GM23248 (cell line): ENCODE measurements around the gene DSC3. TPM values are rescaled to one million over a fixed set of nuclear protein-coding genes. Genes with fewer than 3 reads are reported as not detected.

ENCODE experiments used
- DNase-seq: peaks from one replicate; pipeline ENCODE4 v3.0.0-alpha.2; 2015
- H2AFZ ChIP-seq: fragments of 200-600 bp; sonication (generic); 2 replicates; pipeline ENCODE4 v1.6.1; 2016; ENCODE audit warnings: antibody characterized with exemption
- H3F3A ChIP-seq: fragments of 200-600 bp; sonication (generic); 2 replicates; pipeline ENCODE4 v1.6.1; 2016; ENCODE audit warnings: mild to moderate bottlenecking, antibody characterized with exemption, mixed run types; ENCODE audit not compliant: insufficient read depth
- H3K27ac ChIP-seq: fragments of 200-600 bp; sonication (generic); 2 replicates; pipeline ENCODE4 v1.5.1; 2016; ENCODE audit warnings: mild to moderate bottlenecking
- H3K27me3 ChIP-seq: fragments of 200-600 bp; sonication (generic); replicated peaks from 2 replicates; pipeline ENCODE4 v1.6.1; 2016; ENCODE audit warnings: mild to moderate bottlenecking; ENCODE audit not compliant: insufficient read depth
- H3K36me3 ChIP-seq: fragments of 200-600 bp; sonication (generic); 2 replicates; pipeline ENCODE4 v1.6.1; 2016; ENCODE audit warnings: low read depth, mild to moderate bottlenecking
- H3K4me1 ChIP-seq: fragments of 200-600 bp; sonication (generic); 2 replicates; pipeline ENCODE4 v1.6.1; 2016; ENCODE audit warnings: mild to moderate bottlenecking; ENCODE audit not compliant: insufficient read depth
- H3K4me2 ChIP-seq: fragments of 200-600 bp; sonication (generic); one replicate; pipeline ENCODE4 v1.6.1; 2016; ENCODE audit warnings: mild to moderate bottlenecking; ENCODE audit not compliant: unreplicated experiment
- H3K4me3 ChIP-seq: fragments of 200-600 bp; sonication (generic); 2 replicates; pipeline ENCODE4 v1.5.1; 2016; ENCODE audit warnings: mild to moderate bottlenecking
- H3K79me2 ChIP-seq: fragments of 200-600 bp; sonication (generic); 2 replicates; pipeline ENCODE4 v1.6.1; 2016; ENCODE audit warnings: mild to moderate bottlenecking; ENCODE audit not compliant: insufficient read depth
- H3K9ac ChIP-seq: fragments of 200-600 bp; sonication (generic); 2 replicates; pipeline ENCODE4 v1.6.1; 2016; ENCODE audit warnings: mild to moderate bottlenecking
- H3K9me2 ChIP-seq: fragments of 200-600 bp; sonication (generic); 2 replicates; pipeline ENCODE4 v1.6.1; 2016; ENCODE audit warnings: mixed run types, mild to moderate bottlenecking, moderate library complexity; ENCODE audit not compliant: insufficient read depth
- H3K9me3 ChIP-seq: fragments of 200-600 bp; sonication (generic); one replicate; pipeline ENCODE4 v1.6.1; 2017; ENCODE audit warnings: low read depth
- H4K20me1 ChIP-seq: fragments of 200-600 bp; sonication (generic); 2 replicates; pipeline ENCODE4 v1.6.0; 2016; ENCODE audit not compliant: insufficient read depth
- EZH2 ChIP-seq: fragments of 200-600 bp; sonication (generic); IDR thresholded peaks from 2 replicates; pipeline ENCODE4 v1.6.1; 2018; ENCODE audit warnings: antibody characterized with exemption, mild to moderate bottlenecking; ENCODE audit not compliant: insufficient read depth, poor library complexity, severe bottlenecking
- EZH2phosphoT487 ChIP-seq: fragments of 200-600 bp; sonication (generic); IDR thresholded peaks from 2 replicates; pipeline ENCODE4 v1.6.1; 2018; ENCODE audit warnings: antibody characterized with exemption, moderate library complexity, mild to moderate bottlenecking, low read depth; ENCODE audit not compliant: insufficient read depth
- WGBS, 2 experiments: methylation state at CpG; one replicate each; pipeline ENCODE4 v1.1.6; 2015 to 2017; ENCODE audit warnings: low lambda C conversion rate in 2 of 2, low coverage in 1 of 2; ENCODE audit errors: missing lambda C conversion rate in 2 of 2; 5-methylcytosine and 5-hydroxymethylcytosine counted together
- in situ Hi-C: fragments of 300-500 bp; cut with MboI; formaldehyde crosslinking; loops from 2 replicates; pipeline ENCODE4 v1.15.0; 2020
- polyA plus RNA-seq: library from polyadenylated mRNA; unstranded; fragments of >200 nt; fragmentation: Nextera tagmentation; extraction: Ambion mirVana; gene quantifications from 2 replicates; pipeline ENCODE4 v1.2.1, GENCODE V29; 2016
- total RNA-seq: library from RNA; depleted of rRNA; stranded (reverse); fragments of >200 nt; shearing (Covaris generic); gene quantifications from 2 replicates; pipeline ENCODE4 v1.2.3, GENCODE V29; 2014

The DSC3 gene
- total and polyA plus RNA-seq, 2 experiments from 2014 or later = not detected

DNA sequence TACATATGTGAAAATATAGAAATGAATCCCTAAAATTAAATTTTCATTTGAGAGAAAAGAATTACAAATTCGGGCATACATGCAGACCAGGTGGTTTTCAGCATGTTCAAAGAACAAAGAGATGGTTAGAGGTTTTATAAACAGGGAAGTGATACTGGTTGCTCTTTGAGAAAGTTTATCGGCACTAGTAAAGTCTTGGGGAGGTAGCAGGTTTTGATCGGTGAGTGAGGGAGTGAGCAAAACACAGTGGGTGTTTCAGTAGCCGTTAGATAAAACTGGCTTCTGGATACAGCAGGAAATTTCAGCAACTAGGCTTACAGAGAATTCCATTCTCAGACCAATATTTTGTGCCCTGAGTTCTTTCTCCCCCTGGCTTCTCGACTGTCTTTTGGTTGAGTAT, 51.1 kb downstream of the DSC3 start:
- Histone ChIP-seq H3K27ac (no peak overlapping the region), H3K9me3 (peaks cover 5% of the 10 kb centered on the region), H3K9ac (no peak overlapping the region), H3K4me2 (no peak overlapping the region), H3K9me2 (no peaks in the 10 kb centered on the region), H2AFZ (no peak overlapping the region), H3K27me3 (no peaks in the 10 kb centered on the region), H3K4me1 (no peaks in the 10 kb centered on the region), H3K79me2 (no peaks in the 10 kb centered on the region), H3K36me3 (no peaks in the 10 kb centered on the region), H4K20me1 (no peaks in the 10 kb centered on the region), H3K4me3 (no peak overlapping the region), H3F3A (no peaks in the 10 kb centered on the region)
- in situ Hi-C loops = no loop called here
- DNase-seq = no peak
- WGBS, 2 experiments = 30 to 33% methylated on average over 5 of the region's 5 CpGs
- TF ChIP-seq EZH2phosphoT487 = no peak
- no peak for TF ChIP-seq EZH2

DNA sequence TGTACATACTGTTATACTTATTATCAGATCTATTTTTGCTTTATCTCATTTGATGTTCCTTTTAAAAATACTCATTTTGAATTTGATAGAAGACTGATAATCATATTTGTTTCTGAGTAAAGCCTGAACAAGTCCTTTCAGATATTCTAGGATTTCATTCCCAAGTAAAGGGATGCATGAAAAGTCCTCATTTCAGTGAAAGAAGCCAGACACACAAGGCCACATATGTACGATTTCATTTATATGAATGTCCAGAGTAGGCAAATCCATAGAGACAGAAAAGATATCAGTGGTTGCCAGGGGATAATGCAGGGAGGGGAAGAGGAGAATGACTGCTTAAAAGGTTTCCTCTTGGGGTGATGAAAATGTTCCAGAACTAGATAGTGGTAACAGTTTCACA, 53.4 kb downstream of the DSC3 start:
- in situ Hi-C loops = no loop called here
- Histone ChIP-seq H3K27ac (no peak overlapping the region), H3K4me3 (no peak overlapping the region), H3K9me3 (peaks cover 5% of the 10 kb centered on the region), H3K4me2 (no peak overlapping the region), H3K27me3 (no peaks in the 10 kb centered on the region), H3F3A (no peaks in the 10 kb centered on the region), H3K79me2 (no peaks in the 10 kb centered on the region), H3K9me2 (no peaks in the 10 kb centered on the region), H2AFZ (no peak overlapping the region), H3K36me3 (no peaks in the 10 kb centered on the region), H3K4me1 (no peaks in the 10 kb centered on the region), H3K9ac (no peak overlapping the region), H4K20me1 (no peaks in the 10 kb centered on the region)
- no peak for TF ChIP-seq EZH2phosphoT487
- TF ChIP-seq EZH2 = no peak
- DNase-seq = no peak
- WGBS, 2 experiments = 3% methylated on average over 1 of the region's 1 CpG

DNA sequence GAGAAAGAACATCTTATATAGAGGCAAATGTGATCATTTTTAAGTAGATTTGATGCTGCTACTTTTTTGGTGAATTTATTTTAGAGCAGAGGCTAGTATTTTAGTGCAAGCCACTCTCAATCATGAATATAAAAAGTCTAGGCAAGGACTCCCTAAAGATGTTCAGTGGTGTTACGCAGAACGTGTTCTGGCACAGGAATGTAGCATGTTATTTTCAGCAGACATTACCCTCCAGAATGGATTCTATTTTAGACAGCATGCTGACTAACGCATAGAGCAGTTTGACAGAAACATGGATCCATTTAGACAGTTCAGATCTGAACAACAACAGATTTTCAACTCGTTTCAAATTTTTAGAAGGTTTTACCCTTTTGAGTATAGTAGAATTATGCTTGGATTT, 54.1 kb downstream of the DSC3 start:
- H3K27me3 ChIP-seq = no peaks in the 10 kb centered on the region
- 8 to 9% methylated on average over 4 of the region's 4 CpGs for WGBS, 2 experiments
- H3K4me1 ChIP-seq = no peaks in the 10 kb centered on the region
- H3K36me3 ChIP-seq = no peaks in the 10 kb centered on the region
- H2AFZ ChIP-seq = no peak overlapping the region
- no peaks in the 10 kb centered on the region for H3F3A ChIP-seq
- H3K9me3 ChIP-seq = peaks cover 2% of the 10 kb centered on the region
- H3K27ac ChIP-seq = no peak overlapping the region
- DNase-seq = no peak
- in situ Hi-C loops = no loop called here
- no peak overlapping the region for H3K9ac ChIP-seq
- TF ChIP-seq EZH2phosphoT487 = no peak
- no peak for TF ChIP-seq EZH2
- H3K9me2 ChIP-seq = no peaks in the 10 kb centered on the region
- no peak overlapping the region for H3K4me2 ChIP-seq
- no peaks in the 10 kb centered on the region for H3K79me2 ChIP-seq
- no peak overlapping the region for H3K4me3 ChIP-seq
- no peaks in the 10 kb centered on the region for H4K20me1 ChIP-seq

- TF ChIP-seq EZH2phosphoT487 = no peak
- no peak for TF ChIP-seq EZH2
- Histone ChIP-seq H3K4me1 (no peaks in the 10 kb centered on the region), H3K9ac (no peak overlapping the region), H3K27ac (no peak overlapping the region), H3K27me3 (no peaks in the 10 kb centered on the region), H3K9me3 (no peaks in the 10 kb centered on the region), H3K36me3 (no peaks in the 10 kb centered on the region), H4K20me1 (no peaks in the 10 kb centered on the region), H2AFZ (no peak overlapping the region), H3K9me2 (no peaks in the 10 kb centered on the region), H3K79me2 (no peaks in the 10 kb centered on the region), H3F3A (no peaks in the 10 kb centered on the region), H3K4me3 (no peak overlapping the region), H3K4me2 (no peak overlapping the region)
- 7 to 12% methylated on average over 4 of the region's 4 CpGs for WGBS, 2 experiments
- peak; percentile 2 for DNase-seq
- in situ Hi-C loops = no loop called here
Observed at GRCh38 chr18:30987467-30988241, 54.9 kb downstream of the DSC3 start.

GRCh38 chr18:30985753-30986152, 56.8 kb downstream of the DSC3 start:
- Histone ChIP-seq H3K4me2 (no peak overlapping the region), H3K9ac (no peak overlapping the region), H3K27ac (no peak overlapping the region), H3K9me2 (no peaks in the 10 kb centered on the region), H3K79me2 (no peaks in the 10 kb centered on the region), H4K20me1 (no peaks in the 10 kb centered on the region), H3K4me1 (no peaks in the 10 kb centered on the region), H3K27me3 (no peaks in the 10 kb centered on the region), H3K9me3 (no peaks in the 10 kb centered on the region), H3K36me3 (no peaks in the 10 kb centered on the region), H3F3A (no peaks in the 10 kb centered on the region), H2AFZ (no peak overlapping the region), H3K4me3 (no peak overlapping the region)
- 64 to 70% methylated on average over 12 of the region's 12 CpGs for WGBS, 2 experiments
- TF ChIP-seq EZH2phosphoT487 (no peak), EZH2 (no peak)
- in situ Hi-C loops = no loop called here
- DNase-seq = no peak
